Activated CD4-positive, alpha-beta T cell treated with anti-CD3 and anti-CD28 coated beads for 24 hours (primary cell): ENCODE results near the gene SRRM3.
"Not testable (repeated sequence)": the region's sequence is repeated elsewhere in the genome, so short reads cannot be mapped to it uniquely, and the experiment has no call there.

ENCODE experiments used
- DNase-seq, 2 donors: peaks; one replicate each; pipeline ENCODE4 v3.0.0-alpha.2; 2020; ENCODE audit warnings: low read depth in 2 of 2

SRRM3 gene

DNA sequence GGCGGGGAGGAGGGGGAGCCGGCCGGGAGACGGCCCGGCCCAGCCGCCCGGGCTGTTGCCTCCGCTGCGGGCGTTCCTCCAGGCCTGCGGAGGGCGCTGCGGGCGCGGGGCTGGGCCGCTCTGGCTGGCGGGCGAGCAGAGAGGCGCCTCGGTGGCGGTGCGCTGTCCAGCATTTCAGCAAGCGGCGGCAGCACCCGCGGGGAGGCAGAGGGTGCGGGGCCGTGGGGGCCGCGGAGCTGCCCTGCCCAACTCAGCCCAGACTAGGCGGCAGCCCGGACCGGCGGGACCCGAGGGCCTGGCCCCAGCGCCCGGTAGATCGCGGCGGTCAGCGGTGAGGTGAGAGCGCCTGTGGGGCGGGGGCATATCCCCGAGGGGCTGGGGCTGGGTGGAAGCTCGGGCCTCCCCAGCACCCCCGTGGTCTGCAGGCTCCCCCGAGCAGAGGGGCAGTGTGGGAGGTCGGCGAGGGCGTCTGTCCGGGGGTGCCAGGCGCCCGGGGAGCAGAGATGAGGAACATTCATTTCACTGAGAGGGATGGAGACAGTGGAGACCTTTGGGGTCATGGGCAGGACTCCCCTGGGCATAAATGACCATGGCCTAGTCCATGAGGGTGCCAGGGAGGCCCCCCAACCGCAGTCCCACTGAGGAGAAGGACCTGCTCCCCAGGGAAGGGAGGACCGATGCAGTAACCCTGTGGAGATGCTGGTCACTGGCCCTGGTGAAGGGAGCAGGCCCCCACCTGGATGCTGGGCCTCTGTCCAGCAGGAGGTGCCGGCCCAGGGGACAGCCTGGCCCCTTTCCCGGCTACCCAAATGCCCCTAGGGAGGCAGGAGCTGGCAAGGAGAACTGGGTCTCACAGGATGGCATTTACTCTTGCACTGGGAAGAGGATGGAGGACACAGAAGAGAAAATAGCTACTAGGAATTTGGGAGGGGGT is at the start of gene SRRM3:
Gene SRRM3, plus strand, starts transcription at position 165 of the 934 bp plus-strand sequence. CDS start 33,171 bp downstream, outside the sequence.
- DNase-seq, result peak; percentile 75 to 77

GRCh38 chr7:76151932-76152331 is 49.8 kb upstream of the SRRM3 start:
- no peak for DNase-seq

GRCh38 chr7:76153571-76154230 is 48.0 kb upstream of the SRRM3 start:
- not testable (repeated sequence) for DNase-seq

DNA sequence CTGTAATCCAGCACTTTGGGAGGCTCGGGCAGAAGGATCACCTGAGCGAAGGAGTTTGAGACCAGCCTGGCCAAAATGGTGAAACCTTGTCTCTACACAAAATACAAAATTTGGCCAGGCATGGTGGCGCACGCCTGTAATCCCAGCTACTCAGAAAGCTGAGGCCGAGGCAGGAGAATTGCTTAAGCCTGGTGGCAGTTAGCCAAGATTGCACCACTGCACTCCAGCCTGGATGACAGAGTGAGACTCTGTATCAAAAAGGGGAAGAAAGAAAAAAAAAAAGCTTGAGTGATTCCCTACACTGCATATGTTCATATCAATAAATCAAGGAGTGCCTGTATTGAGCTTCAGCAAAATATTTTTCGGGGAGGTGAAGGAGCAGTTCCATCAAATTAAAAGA is 45.8 kb upstream of the SRRM3 start:
- DNase-seq, result no peak

GRCh38 chr7:76156992-76157685 is 44.6 kb upstream of the SRRM3 start:
- not testable (repeated sequence) for DNase-seq

GRCh38 chr7:76158416-76158815 is 43.3 kb upstream of the SRRM3 start:
- not testable (repeated sequence) for DNase-seq

GRCh38 chr7:76162416-76163170 is 39.1 kb upstream of the SRRM3 start:
- not testable (repeated sequence) for DNase-seq

DNA sequence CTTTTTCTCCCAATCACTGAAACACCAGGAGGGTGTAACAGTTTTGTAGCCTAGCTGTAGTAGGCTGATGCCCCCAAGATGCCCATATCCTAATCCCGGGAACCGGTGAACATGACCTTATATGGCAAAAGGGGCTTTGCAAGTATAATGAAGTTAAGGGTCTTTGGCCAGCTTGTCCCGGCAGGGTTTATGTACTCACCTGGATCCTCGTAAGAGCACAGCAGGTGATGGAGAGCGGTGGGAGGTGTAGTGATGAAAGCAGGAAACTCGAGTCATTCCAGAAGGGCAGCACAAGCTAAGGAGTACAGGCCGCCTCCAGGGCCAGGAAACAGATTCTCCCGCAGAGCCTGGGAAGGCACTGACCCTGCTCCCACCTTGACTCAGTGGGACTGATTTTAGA is 37.9 kb upstream of the SRRM3 start:
- DNase-seq, result not testable (repeated sequence)

- DNase-seq, result no peak
These were observed 36.4 kb upstream of the SRRM3 start for GRCh38 chr7:76165106-76165972.

DNA sequence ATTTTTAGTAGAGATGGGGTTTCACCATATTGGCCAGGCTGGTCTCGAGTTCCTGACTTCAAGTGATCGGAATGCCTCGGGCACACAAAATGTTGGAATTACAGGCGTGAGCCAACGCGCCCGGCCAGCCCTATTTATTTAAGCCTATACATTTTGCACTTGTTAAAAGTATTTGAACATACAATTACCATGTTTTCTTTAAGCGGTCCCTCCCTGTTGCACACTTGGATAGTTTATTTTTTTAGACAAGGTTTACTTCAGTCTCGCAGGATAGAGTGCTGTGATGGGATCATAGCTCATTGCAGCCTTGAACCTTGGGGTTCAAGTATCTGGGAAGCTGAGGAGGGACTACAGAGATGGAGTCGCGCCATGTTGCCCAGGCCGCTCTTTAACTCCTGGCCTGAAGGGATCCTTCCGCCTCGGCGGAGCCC is 35.7 kb upstream of the SRRM3 start:
- no peak for DNase-seq

GRCh38 chr7:76166404-76167255 is 35.1 kb upstream of the SRRM3 start:
- DNase-seq, result peak; percentile 82 to 91

- no peak for DNase-seq
These were observed 28.0 kb upstream of the SRRM3 start for GRCh38 chr7:76173566-76174205.

DNA sequence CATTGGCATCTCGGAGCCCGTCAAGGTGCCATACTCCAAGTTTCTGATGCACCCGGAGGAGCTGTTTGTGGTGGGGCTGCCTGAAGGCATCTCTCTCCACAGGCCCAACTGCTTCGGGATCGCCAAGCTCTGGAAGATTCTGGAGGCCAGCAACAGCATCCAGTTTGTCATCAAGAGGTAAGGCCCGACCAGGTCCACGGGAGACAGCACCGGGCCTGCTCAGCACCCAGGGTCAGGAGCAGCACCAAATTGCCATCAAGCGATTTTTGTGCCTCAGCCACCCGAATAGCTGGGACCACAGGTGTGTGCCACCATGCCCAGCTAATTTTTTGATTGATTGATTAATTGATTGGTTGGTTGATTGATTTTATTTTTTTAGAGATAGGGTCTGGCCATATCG is 24.7 kb upstream of the SRRM3 start:
- DNase-seq, result not testable (repeated sequence)

DNA sequence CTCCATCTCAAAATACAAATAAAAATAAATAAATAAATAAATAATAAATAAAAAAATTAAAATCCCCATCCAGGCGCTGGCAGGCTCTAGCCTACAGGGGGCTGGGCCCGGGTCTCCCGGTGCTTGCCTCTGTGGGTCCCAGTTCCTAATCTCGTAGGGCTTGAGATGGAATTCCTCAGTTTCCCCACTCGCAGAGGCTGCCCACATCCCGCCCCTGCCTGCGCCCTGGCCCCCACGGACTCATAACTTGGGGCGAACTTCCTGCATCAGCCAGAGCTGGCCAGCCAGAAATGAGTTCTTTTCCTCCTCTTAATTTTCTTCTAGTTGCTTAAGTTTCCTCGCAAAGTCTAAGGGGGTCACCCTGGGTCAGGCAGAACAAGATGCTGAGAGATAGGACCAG is 22.0 kb upstream of the SRRM3 start:
- DNase-seq, result no peak

GRCh38 chr7:76182225-76182960 is 19.3 kb upstream of the SRRM3 start:
- DNase-seq, result no peak

DNA sequence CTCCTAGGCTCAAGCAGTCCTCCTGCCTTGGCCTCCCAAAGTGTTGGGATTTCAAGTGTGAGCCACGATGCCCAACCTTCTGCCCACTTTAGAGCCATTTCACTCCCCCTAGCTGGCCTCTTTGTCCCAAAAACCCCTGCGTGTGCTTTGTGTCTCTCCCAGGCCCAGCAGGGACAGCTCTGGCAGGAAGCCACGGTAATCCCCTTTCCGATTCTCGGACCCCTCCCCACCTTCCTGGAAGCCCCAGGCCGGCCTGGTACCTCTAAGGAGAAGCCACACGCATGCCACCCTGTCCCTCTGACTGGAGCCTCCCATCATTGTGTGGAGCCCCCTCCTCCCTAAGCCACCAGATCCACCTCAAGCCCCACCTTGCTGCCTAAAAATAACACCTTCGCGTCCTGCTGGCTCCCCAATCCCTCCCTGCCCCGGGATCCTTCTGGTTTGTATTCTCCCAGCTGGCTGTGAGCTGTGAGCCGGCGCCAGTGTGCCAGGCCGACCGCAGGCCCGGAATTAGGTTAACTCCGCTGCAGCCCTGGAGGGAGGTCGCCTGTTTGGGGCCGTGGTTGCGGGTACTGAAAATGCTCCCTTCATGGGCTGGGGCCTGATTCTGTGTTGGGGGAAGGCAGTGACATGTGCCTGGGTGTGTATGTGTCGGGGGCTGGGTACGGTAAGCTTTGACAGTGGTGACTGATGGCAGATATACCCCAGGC is 16.4 kb upstream of the SRRM3 start:
- DNase-seq, result no peak

DNA sequence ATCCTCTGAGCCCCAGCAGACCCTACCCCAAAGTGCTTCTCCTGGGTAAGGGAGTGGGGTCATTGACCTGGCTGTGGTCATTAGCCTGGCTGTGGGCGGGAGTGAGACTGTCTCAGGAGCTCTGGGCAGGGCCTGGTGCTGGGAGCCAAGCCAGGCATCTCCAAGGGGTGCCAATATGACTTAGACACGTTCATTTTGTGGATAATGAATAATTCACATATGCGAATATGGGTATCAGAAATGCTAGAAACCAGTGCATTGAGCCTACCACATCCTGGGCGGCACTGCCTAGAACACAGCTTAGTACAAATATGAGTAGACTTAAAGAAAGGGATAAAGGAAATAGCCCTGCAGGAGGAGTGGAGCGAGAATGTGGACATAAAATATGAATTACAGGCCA is 14.4 kb upstream of the SRRM3 start:
- no peak for DNase-seq

DNA sequence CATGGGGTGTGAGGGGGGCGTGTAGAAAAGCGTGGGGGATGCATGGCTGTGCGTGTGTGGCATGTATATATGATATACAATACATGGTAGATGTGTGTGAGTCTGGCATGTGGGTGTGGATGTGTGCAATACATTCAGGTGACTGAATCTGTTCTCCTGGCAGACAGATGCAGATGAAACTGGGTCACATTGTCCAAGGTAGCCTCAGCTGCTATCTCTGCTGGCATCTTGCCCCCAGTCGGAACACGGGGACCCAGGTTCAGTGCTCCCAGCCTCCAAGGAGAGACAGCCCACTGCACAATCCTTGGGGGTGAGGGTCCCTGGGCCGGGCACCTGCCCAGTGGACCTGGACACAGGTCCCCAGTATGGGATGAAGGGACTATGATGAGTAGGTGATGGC is 12.4 kb upstream of the SRRM3 start:
- DNase-seq, result no peak
